GM23338 (cell line): ENCODE results near the gene UQCC2. TPM values are rescaled to one million over a fixed set of nuclear protein-coding genes. Genes with fewer than 3 reads are reported as not detected.

Experiments used
- ATAC-seq: fragments of 200-7000 bp; cut with Tn5 transposase; 3 replicates; pipeline ENCODE4 v1.9.1; 2020
- DNase-seq: peaks from one replicate; pipeline ENCODE4 v3.0.0-alpha.2; 2015; ENCODE audit warnings: low spot score
- H2AFZ ChIP-seq: fragments of 200-600 bp; sonication (generic); 2 replicates; pipeline ENCODE4 v1.8.0; 2016; ENCODE audit warnings: antibody characterized with exemption, mild to moderate bottlenecking, moderate library complexity
- H3F3A ChIP-seq: fragments of 200-600 bp; sonication (generic); replicated peaks from 2 replicates; pipeline ENCODE4 v1.8.0; 2017; ENCODE audit warnings: antibody characterized with exemption, mixed run types, low read depth
- H3K27ac ChIP-seq: fragments of 200-600 bp; sonication (generic); 2 replicates; pipeline ENCODE4 v1.6.1; 2016; ENCODE audit warnings: low read depth
- H3K27me3 ChIP-seq: fragments of 200-600 bp; sonication (generic); 2 replicates; pipeline ENCODE4 v1.8.0; 2016; ENCODE audit warnings: mild to moderate bottlenecking, mixed run types, moderate library complexity; ENCODE audit not compliant: insufficient read depth
- H3K36me3 ChIP-seq: fragments of 200-600 bp; sonication (generic); 2 replicates; pipeline ENCODE4 v1.8.0; 2016; ENCODE audit warnings: mild to moderate bottlenecking; ENCODE audit not compliant: insufficient read depth
- H3K4me1 ChIP-seq: fragments of 200-600 bp; sonication (generic); 2 replicates; pipeline ENCODE4 v1.8.0; 2016; ENCODE audit warnings: mild to moderate bottlenecking, moderate library complexity; ENCODE audit not compliant: insufficient read depth
- H3K4me2 ChIP-seq: fragments of 200-600 bp; sonication (generic); 2 replicates; pipeline ENCODE4 v1.7.1; 2017; ENCODE audit warnings: mixed run types
- H3K4me3 ChIP-seq: fragments of 200-600 bp; sonication (generic); 2 replicates; pipeline ENCODE4 v1.6.1; 2016; ENCODE audit warnings: mixed run types
- H3K79me2 ChIP-seq: fragments of 200-600 bp; sonication (generic); replicated peaks from 2 replicates; pipeline ENCODE4 v1.8.0; 2017; ENCODE audit warnings: mild to moderate bottlenecking; ENCODE audit not compliant: insufficient read depth
- H3K9me2 ChIP-seq: fragments of 200-600 bp; sonication (generic); 2 replicates; pipeline ENCODE4 v1.8.0; 2017; ENCODE audit not compliant: insufficient read depth
- H4K20me1 ChIP-seq: fragments of 200-600 bp; sonication (generic); replicated peaks from 2 replicates; pipeline ENCODE4 v1.8.0; 2017; ENCODE audit warnings: mild to moderate bottlenecking; ENCODE audit not compliant: insufficient read depth
- H3K27ac Mint-ChIP-seq: 2 replicates; pipeline ENCODE4 v1.8.0; 2020; ENCODE audit warnings: inconsistent platforms, mild to moderate bottlenecking, moderate library complexity, mixed read lengths
- H3K27me3 Mint-ChIP-seq: 3 replicates; pipeline ENCODE4 v1.8.0; 2022; ENCODE audit warnings: low read depth, mild to moderate bottlenecking, moderate library complexity, mixed read lengths, inconsistent platforms; ENCODE audit not compliant: insufficient read depth, poor library complexity
- H3K36me3 Mint-ChIP-seq: 3 replicates; pipeline ENCODE4 v1.8.0; 2021; ENCODE audit warnings: low read depth, mild to moderate bottlenecking, inconsistent platforms, moderate library complexity, mixed read lengths
- H3K4me1 Mint-ChIP-seq: 3 replicates; pipeline ENCODE4 v1.8.0; 2020; ENCODE audit warnings: mild to moderate bottlenecking, inconsistent platforms, mixed read lengths
- H3K4me3 Mint-ChIP-seq: 3 replicates; pipeline ENCODE4 v1.8.0; 2021; ENCODE audit warnings: moderate library complexity, mild to moderate bottlenecking, inconsistent platforms, mixed read lengths
- H3K9me3 Mint-ChIP-seq: 3 replicates; pipeline ENCODE4 v1.8.0; 2020; ENCODE audit warnings: moderate library complexity, mild to moderate bottlenecking, inconsistent platforms, mixed read lengths
- CREB1 ChIP-seq: fragments of 250-450 bp; sonication (Bioruptor Pico); IDR thresholded peaks from 2 replicates; pipeline ENCODE4 v1.5.0; 2020; ENCODE audit warnings: low read depth, mild to moderate bottlenecking, moderate library complexity
- EZH2 ChIP-seq: fragments of 200-600 bp; sonication (generic); IDR thresholded peaks from one replicate; pipeline ENCODE4 v1.8.0; 2017; ENCODE audit warnings: antibody characterized with exemption, mild to moderate bottlenecking, low read depth; ENCODE audit not compliant: unreplicated experiment
- EZH2phosphoT487 ChIP-seq: fragments of 200-600 bp; sonication (generic); IDR thresholded peaks from one replicate; pipeline ENCODE4 v1.8.1; 2018; ENCODE audit warnings: antibody characterized with exemption; ENCODE audit not compliant: unreplicated experiment
- JUNB ChIP-seq: IDR thresholded peaks from one replicate; pipeline ENCODE4 v1.6.1; 2016; ENCODE audit warnings: antibody characterized with exemption; ENCODE audit not compliant: unreplicated experiment
- NANOG ChIP-seq: IDR thresholded peaks from 2 replicates; pipeline ENCODE4 v1.6.1; 2016; ENCODE audit warnings: antibody characterized with exemption, borderline replicate concordance
- POLR2AphosphoS5 ChIP-seq: IDR thresholded peaks from 2 replicates; pipeline ENCODE4 v1.6.1; 2016; ENCODE audit warnings: antibody characterized with exemption, low read depth
- STAT1 ChIP-seq: IDR thresholded peaks from one replicate; pipeline ENCODE4 v1.6.1; 2016; ENCODE audit warnings: antibody characterized with exemption; ENCODE audit not compliant: unreplicated experiment
- ZNF114 ChIP-seq: fragments of 250-450 bp; sonication (Bioruptor Pico); IDR thresholded peaks from 2 replicates; pipeline ENCODE4 v1.5.0; 2020; ENCODE audit warnings: mild to moderate bottlenecking, moderate library complexity
- ZNF331 ChIP-seq: fragments of 250-450 bp; sonication (Bioruptor Pico); IDR thresholded peaks from 2 replicates; pipeline ENCODE4 v1.5.0; 2020; ENCODE audit warnings: low read depth, mild to moderate bottlenecking, moderate library complexity
- polyA plus RNA-seq: library from polyadenylated mRNA; unstranded; fragments of >200 nt; fragmentation: Nextera tagmentation; extraction: Ambion mirVana; gene quantifications from 2 replicates; pipeline ENCODE4 v1.2.1, GENCODE V29; 2016
- total RNA-seq: library from RNA; depleted of rRNA; stranded (reverse); fragments of >200 nt; shearing (Covaris generic); gene quantifications from 2 replicates; pipeline ENCODE4 v1.2.3, GENCODE V29; 2014
- TF ChIP-seq, protein P1 (sequence below): fragments of 250-450 bp; sonication (Bioruptor Pico); IDR thresholded peaks from 2 replicates; pipeline ENCODE4 v1.5.0; 2020; ENCODE audit warnings: mild to moderate bottlenecking, moderate library complexity
- TF ChIP-seq, protein P2 (sequence below), 2 experiments: fragments of 200-600 bp in 1 of 2; sonication (generic) in 1 of 2; conservative IDR thresholded peaks; 2 replicates each; pipeline versions ENCODE4 v1.5.1 to v1.6.1; 2016 to 2017; ENCODE audit warnings: antibody characterized with exemption in 2 of 2, low read depth in 2 of 2, mild to moderate bottlenecking in 2 of 2, moderate library complexity in 1 of 2
- TF ChIP-seq, protein P3 (sequence below): IDR thresholded peaks from one replicate; pipeline ENCODE4 v1.6.1; 2018; ENCODE audit warnings: antibody characterized with exemption; ENCODE audit not compliant: unreplicated experiment
- TF ChIP-seq, protein P4 (sequence below): IDR thresholded peaks from 2 replicates; pipeline ENCODE4 v1.6.1; 2016; ENCODE audit warnings: antibody characterized with exemption

The UQCC2 gene
- total and polyA plus RNA-seq, 2 experiments from 2014 or later, result 48.9 to 379 TPM

DNA sequence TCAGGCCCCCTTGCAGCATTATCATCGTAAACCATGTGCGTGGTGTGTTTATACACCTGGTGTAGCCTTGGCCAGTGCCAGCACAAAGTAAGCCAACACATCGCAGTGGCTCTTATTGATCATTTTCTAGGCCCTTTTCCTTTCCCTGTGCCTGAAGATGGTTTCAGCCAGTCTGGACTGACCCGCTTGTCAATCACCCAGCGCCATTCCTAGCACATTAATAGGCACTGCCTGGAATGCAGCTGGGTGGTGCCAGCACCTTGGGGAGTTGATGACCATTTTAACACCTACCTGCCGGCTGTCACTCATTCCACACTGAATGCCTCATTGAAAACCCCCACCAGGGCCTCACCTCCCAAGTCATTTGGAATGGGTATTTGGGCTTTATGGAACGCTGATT is 4.9 kb upstream of the UQCC2 start:
- Histone ChIP-seq H3K27me3 (no peaks in the 10 kb centered on the region), H3K27ac (no peak overlapping the region), H3F3A (no peaks in the 10 kb centered on the region), H3K36me3 (no peaks in the 10 kb centered on the region), H3K9me2 (no peaks in the 10 kb centered on the region), H4K20me1 (no peaks in the 10 kb centered on the region), H3K4me1 (no peaks in the 10 kb centered on the region), H3K4me3 (no peak overlapping the region), H2AFZ (no peak overlapping the region), H3K4me2 (no peak overlapping the region), H3K79me2 (no peaks in the 10 kb centered on the region)
- Mint-ChIP-seq H3K36me3 (no peaks in the 10 kb centered on the region; the same call in 2 of the 3 replicates), H3K4me1 (peaks cover 11% of the 10 kb centered on the region; the same call in 2 of the 3 replicates), H3K27ac (no peak overlapping the region), H3K4me3 (no peak overlapping the region), H3K27me3 (peaks cover 9% of the 10 kb centered on the region), H3K9me3 (no peaks in the 10 kb centered on the region)
- ATAC-seq (no peak; the same call in 2 of the 3 replicates), DNase-seq (no peak)
- TF ChIP-seq NANOG (no peak), JUNB (no peak), STAT1 (no peak), EZH2 (no peak), CREB1 (CRISPR knock-in tag) (no peak), ZNF114 (CRISPR knock-in tag) (no peak), ZNF331 (CRISPR knock-in tag) (no peak), POLR2AphosphoS5 (no peak), EZH2phosphoT487 (no peak)
- TF ChIP-seq, protein P1, sequence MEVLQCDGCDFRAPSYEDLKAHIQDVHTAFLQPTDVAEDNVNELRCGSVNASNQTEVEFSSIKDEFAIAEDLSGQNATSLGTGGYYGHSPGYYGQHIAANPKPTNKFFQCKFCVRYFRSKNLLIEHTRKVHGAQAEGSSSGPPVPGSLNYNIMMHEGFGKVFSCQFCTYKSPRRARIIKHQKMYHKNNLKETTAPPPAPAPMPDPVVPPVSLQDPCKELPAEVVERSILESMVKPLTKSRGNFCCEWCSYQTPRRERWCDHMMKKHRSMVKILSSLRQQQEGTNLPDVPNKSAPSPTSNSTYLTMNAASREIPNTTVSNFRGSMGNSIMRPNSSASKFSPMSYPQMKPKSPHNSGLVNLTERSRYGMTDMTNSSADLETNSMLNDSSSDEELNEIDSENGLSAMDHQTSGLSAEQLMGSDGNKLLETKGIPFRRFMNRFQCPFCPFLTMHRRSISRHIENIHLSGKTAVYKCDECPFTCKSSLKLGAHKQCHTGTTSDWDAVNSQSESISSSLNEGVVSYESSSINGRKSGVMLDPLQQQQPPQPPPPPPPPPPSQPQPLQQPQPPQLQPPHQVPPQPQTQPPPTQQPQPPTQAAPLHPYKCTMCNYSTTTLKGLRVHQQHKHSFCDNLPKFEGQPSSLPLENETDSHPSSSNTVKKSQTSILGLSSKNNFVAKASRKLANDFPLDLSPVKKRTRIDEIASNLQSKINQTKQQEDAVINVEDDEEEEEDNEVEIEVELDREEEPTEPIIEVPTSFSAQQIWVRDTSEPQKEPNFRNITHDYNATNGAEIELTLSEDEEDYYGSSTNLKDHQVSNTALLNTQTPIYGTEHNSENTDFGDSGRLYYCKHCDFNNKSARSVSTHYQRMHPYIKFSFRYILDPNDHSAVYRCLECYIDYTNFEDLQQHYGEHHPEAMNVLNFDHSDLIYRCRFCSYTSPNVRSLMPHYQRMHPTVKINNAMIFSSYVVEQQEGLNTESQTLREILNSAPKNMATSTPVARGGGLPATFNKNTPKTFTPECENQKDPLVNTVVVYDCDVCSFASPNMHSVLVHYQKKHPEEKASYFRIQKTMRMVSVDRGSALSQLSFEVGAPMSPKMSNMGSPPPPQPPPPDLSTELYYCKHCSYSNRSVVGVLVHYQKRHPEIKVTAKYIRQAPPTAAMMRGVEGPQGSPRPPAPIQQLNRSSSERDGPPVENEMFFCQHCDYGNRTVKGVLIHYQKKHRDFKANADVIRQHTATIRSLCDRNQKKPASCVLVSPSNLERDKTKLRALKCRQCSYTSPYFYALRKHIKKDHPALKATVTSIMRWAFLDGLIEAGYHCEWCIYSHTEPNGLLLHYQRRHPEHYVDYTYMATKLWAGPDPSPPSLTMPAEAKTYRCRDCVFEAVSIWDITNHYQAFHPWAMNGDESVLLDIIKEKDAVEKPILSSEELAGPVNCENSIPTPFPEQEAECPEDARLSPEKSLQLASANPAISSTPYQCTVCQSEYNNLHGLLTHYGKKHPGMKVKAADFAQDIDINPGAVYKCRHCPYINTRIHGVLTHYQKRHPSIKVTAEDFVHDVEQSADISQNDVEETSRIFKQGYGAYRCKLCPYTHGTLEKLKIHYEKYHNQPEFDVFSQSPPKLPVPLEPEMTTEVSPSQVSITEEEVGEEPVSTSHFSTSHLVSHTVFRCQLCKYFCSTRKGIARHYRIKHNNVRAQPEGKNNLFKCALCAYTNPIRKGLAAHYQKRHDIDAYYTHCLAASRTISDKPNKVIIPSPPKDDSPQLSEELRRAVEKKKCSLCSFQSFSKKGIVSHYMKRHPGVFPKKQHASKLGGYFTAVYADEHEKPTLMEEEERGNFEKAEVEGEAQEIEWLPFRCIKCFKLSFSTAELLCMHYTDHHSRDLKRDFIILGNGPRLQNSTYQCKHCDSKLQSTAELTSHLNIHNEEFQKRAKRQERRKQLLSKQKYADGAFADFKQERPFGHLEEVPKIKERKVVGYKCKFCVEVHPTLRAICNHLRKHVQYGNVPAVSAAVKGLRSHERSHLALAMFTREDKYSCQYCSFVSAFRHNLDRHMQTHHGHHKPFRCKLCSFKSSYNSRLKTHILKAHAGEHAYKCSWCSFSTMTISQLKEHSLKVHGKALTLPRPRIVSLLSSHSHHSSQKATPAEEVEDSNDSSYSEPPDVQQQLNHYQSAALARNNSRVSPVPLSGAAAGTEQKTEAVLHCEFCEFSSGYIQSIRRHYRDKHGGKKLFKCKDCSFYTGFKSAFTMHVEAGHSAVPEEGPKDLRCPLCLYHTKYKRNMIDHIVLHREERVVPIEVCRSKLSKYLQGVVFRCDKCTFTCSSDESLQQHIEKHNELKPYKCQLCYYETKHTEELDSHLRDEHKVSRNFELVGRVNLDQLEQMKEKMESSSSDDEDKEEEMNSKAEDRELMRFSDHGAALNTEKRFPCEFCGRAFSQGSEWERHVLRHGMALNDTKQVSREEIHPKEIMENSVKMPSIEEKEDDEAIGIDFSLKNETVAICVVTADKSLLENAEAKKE, result no peak
- TF ChIP-seq, protein P2, sequence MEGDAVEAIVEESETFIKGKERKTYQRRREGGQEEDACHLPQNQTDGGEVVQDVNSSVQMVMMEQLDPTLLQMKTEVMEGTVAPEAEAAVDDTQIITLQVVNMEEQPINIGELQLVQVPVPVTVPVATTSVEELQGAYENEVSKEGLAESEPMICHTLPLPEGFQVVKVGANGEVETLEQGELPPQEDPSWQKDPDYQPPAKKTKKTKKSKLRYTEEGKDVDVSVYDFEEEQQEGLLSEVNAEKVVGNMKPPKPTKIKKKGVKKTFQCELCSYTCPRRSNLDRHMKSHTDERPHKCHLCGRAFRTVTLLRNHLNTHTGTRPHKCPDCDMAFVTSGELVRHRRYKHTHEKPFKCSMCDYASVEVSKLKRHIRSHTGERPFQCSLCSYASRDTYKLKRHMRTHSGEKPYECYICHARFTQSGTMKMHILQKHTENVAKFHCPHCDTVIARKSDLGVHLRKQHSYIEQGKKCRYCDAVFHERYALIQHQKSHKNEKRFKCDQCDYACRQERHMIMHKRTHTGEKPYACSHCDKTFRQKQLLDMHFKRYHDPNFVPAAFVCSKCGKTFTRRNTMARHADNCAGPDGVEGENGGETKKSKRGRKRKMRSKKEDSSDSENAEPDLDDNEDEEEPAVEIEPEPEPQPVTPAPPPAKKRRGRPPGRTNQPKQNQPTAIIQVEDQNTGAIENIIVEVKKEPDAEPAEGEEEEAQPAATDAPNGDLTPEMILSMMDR (conservative IDR thresholded peaks at IDR 0.05; ENCODE audit: low read depth in 2 of 2), result no peak
- TF ChIP-seq, protein P3, sequence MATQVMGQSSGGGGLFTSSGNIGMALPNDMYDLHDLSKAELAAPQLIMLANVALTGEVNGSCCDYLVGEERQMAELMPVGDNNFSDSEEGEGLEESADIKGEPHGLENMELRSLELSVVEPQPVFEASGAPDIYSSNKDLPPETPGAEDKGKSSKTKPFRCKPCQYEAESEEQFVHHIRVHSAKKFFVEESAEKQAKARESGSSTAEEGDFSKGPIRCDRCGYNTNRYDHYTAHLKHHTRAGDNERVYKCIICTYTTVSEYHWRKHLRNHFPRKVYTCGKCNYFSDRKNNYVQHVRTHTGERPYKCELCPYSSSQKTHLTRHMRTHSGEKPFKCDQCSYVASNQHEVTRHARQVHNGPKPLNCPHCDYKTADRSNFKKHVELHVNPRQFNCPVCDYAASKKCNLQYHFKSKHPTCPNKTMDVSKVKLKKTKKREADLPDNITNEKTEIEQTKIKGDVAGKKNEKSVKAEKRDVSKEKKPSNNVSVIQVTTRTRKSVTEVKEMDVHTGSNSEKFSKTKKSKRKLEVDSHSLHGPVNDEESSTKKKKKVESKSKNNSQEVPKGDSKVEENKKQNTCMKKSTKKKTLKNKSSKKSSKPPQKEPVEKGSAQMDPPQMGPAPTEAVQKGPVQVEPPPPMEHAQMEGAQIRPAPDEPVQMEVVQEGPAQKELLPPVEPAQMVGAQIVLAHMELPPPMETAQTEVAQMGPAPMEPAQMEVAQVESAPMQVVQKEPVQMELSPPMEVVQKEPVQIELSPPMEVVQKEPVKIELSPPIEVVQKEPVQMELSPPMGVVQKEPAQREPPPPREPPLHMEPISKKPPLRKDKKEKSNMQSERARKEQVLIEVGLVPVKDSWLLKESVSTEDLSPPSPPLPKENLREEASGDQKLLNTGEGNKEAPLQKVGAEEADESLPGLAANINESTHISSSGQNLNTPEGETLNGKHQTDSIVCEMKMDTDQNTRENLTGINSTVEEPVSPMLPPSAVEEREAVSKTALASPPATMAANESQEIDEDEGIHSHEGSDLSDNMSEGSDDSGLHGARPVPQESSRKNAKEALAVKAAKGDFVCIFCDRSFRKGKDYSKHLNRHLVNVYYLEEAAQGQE, result no peak
- TF ChIP-seq, protein P4, sequence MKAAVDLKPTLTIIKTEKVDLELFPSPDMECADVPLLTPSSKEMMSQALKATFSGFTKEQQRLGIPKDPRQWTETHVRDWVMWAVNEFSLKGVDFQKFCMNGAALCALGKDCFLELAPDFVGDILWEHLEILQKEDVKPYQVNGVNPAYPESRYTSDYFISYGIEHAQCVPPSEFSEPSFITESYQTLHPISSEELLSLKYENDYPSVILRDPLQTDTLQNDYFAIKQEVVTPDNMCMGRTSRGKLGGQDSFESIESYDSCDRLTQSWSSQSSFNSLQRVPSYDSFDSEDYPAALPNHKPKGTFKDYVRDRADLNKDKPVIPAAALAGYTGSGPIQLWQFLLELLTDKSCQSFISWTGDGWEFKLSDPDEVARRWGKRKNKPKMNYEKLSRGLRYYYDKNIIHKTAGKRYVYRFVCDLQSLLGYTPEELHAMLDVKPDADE, result no peak
